Occipital lobe (tissue), 2 donors: ENCODE data around the gene MEGF11. TPM values are rescaled to one million over a fixed set of nuclear protein-coding genes. Genes with fewer than 3 reads are reported as not detected.

Experiments used
- DNase-seq: peaks from one replicate; lab custom pipeline; 2025; lab: John Stamatoyannopoulos, UW
- total RNA-seq: library from RNA; depleted of rRNA; stranded (reverse); fragments of >200 nt; gene quantifications from one replicate; pipeline ENCODE4 v1.2.3, GENCODE V29; 2014

Gene MEGF11
- total RNA-seq, 1 donor from 2014 or later: 0.78 TPM

GRCh38 chr15:66117841-66118240 is 135.7 kb downstream of the MEGF11 start:
- no peak for DNase-seq

GRCh38 chr15:66115568-66116206 is 137.9 kb downstream of the MEGF11 start:
- no peak for DNase-seq

- no peak for DNase-seq
Observed at GRCh38 chr15:66114863-66115425, 138.6 kb downstream of the MEGF11 start.

- DNase-seq: no peak
Observed at GRCh38 chr15:66112388-66112787, 141.2 kb downstream of the MEGF11 start.

GRCh38 chr15:66111363-66111762 is 142.2 kb downstream of the MEGF11 start:
- no peak for DNase-seq

- no peak for DNase-seq
Observed at GRCh38 chr15:66110864-66111263, 142.7 kb downstream of the MEGF11 start.

GRCh38 chr15:66109826-66110225 is 143.7 kb downstream of the MEGF11 start:
- DNase-seq: no peak

- DNase-seq: no peak
Observed at GRCh38 chr15:66108483-66109265, 144.9 kb downstream of the MEGF11 start.

GRCh38 chr15:66107070-66107469 is 146.5 kb downstream of the MEGF11 start:
- DNase-seq: no peak

GRCh38 chr15:66105286-66106265 is 148.0 kb downstream of the MEGF11 start:
- DNase-seq: no peak

GRCh38 chr15:66103293-66103590 is 150.3 kb downstream of the MEGF11 start:
- DNase-seq: no peak

- no peak for DNase-seq
Observed at GRCh38 chr15:66102563-66103292, 150.8 kb downstream of the MEGF11 start.

- DNase-seq: no peak
Observed at GRCh38 chr15:66101715-66102395, 151.7 kb downstream of the MEGF11 start.

GRCh38 chr15:66100761-66101160 is 152.8 kb downstream of the MEGF11 start:
- DNase-seq: no peak

GRCh38 chr15:66099950-66100671 is 153.4 kb downstream of the MEGF11 start:
- DNase-seq: no peak

GRCh38 chr15:66098022-66098363 is 155.6 kb downstream of the MEGF11 start:
- DNase-seq: no peak

- DNase-seq: peak; percentile 49
Observed at GRCh38 chr15:66097151-66098021, 156.2 kb downstream of the MEGF11 start.

- no peak for DNase-seq
Observed at GRCh38 chr15:66096688-66097058, 156.9 kb downstream of the MEGF11 start.
